HepG2 (cell line): Measurements from ENCODE around the gene SPI1.

ENCODE experiments used
- EP300 ChIP-seq, 3 experiments: sonication (generic) in 1 of 3; formaldehyde crosslinking in 1 of 3; IDR thresholded peaks; 2 replicates each; pipeline versions ENCODE4 v1.5.1 to v1.6.1; 2011 to 2020; ENCODE audit warnings: low read depth in 2 of 3, low read length in 2 of 3, borderline replicate concordance in 1 of 3, improper control_type of control experiment in 1 of 3, mild to moderate bottlenecking in 1 of 3, missing genetic modification reagents in 1 of 3, moderate library complexity in 1 of 3
- GZF1 ChIP-seq: sonication (generic); formaldehyde crosslinking; IDR thresholded peaks from 2 replicates; pipeline ENCODE4 v1.5.1; 2020; ENCODE audit warnings: mild to moderate bottlenecking, missing genetic modification reagents
- POLR2A ChIP-seq, 2 experiments: IDR thresholded peaks; 2 replicates each; pipeline ENCODE4 v1.6.1; 2011; ENCODE audit warnings: low read depth in 2 of 2, low read length in 2 of 2, mild to moderate bottlenecking in 1 of 2, moderate library complexity in 1 of 2; ENCODE audit not compliant: insufficient read depth in 1 of 2
- RBFOX2 ChIP-seq: fragments of 200-400 bp; formaldehyde crosslinking; IDR thresholded peaks from 2 replicates; pipeline ENCODE4 v1.6.1; 2017; ENCODE audit warnings: low read depth, mild to moderate bottlenecking, low read length
- TF ChIP-seq, protein P1 (sequence below): sonication (generic); formaldehyde crosslinking; IDR thresholded peaks from 2 replicates; pipeline ENCODE4 v1.5.0; 2020; ENCODE audit warnings: mild to moderate bottlenecking, missing genetic modification reagents
- TF ChIP-seq, protein P2 (sequence below): sonication (generic); formaldehyde crosslinking; IDR thresholded peaks from 2 replicates; pipeline ENCODE4 v1.5.0; 2020; ENCODE audit warnings: mild to moderate bottlenecking, missing genetic modification reagents

DNA sequence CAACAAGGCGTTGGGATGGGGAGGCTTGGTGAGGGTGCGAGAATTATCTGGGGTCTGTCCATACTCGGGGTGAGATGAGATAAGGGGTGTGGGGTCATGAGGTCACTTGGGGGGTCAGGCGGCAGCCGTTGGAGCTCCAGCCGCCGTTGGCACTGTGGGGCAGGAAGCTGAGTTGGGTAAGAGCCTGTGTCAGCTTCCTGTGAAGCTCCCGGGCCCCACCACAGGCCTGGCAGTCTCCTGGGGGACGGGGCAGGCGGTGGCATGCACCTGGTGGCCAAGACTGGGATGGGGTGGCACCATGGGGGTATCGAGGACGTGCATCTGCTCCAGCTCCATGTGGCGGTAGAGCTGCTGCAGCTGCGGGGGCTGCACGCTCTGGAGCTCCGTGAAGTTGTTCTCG, 18.8 kb downstream of the SPI1 start:
- TF ChIP-seq RBFOX2 (no peak), GZF1 (no peak), EP300 (IDR thresholded peaks at IDR 0.05; ENCODE audit: low read depth in 2 of 2, low read length in 2 of 2) (no peak), EP300 (CRISPR knock-in tag; IDR thresholded peaks at IDR 0.05; ENCODE audit: borderline replicate concordance) (no peak), POLR2A (IDR thresholded peaks at IDR 0.05; ENCODE audit: insufficient read depth in 1 of 2, low read depth in 2 of 2, low read length in 2 of 2) (no peak)
- TF ChIP-seq, protein P1, sequence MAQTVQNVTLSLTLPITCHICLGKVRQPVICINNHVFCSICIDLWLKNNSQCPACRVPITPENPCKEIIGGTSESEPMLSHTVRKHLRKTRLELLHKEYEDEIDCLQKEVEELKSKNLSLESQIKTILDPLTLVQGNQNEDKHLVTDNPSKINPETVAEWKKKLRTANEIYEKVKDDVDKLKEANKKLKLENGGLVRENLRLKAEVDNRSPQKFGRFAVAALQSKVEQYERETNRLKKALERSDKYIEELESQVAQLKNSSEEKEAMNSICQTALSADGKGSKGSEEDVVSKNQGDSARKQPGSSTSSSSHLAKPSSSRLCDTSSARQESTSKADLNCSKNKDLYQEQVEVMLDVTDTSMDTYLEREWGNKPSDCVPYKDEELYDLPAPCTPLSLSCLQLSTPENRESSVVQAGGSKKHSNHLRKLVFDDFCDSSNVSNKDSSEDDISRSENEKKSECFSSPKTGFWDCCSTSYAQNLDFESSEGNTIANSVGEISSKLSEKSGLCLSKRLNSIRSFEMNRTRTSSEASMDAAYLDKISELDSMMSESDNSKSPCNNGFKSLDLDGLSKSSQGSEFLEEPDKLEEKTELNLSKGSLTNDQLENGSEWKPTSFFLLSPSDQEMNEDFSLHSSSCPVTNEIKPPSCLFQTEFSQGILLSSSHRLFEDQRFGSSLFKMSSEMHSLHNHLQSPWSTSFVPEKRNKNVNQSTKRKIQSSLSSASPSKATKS (CRISPR knock-in tag), result no peak
- TF ChIP-seq, protein P2, sequence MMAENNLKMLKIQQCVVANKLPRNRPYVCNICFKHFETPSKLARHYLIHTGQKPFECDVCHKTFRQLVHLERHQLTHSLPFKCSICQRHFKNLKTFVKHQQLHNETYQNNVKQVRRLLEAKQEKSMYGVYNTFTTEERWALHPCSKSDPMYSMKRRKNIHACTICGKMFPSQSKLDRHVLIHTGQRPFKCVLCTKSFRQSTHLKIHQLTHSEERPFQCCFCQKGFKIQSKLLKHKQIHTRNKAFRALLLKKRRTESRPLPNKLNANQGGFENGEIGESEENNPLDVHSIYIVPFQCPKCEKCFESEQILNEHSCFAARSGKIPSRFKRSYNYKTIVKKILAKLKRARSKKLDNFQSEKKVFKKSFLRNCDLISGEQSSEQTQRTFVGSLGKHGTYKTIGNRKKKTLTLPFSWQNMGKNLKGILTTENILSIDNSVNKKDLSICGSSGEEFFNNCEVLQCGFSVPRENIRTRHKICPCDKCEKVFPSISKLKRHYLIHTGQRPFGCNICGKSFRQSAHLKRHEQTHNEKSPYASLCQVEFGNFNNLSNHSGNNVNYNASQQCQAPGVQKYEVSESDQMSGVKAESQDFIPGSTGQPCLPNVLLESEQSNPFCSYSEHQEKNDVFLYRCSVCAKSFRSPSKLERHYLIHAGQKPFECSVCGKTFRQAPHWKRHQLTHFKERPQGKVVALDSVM, result no peak
